Smooth muscle cell (in vitro differentiated cells): ENCODE data around the gene RABAC1. TPM values are rescaled to one million over a fixed set of nuclear protein-coding genes. Genes with fewer than 3 reads are reported as not detected.

ENCODE experiments used
- DNase-seq: peaks from one replicate; lab custom pipeline; 2025; ENCODE audit not compliant: unreplicated experiment; lab: John Stamatoyannopoulos, UW
- H2AFZ ChIP-seq: fragments of 200-600 bp; sonication (generic); 2 replicates; pipeline ENCODE4 v1.6.0; 2016; ENCODE audit warnings: antibody characterized with exemption, low read depth, mild to moderate bottlenecking
- H3F3A ChIP-seq: fragments of 200-600 bp; sonication (generic); 2 replicates; pipeline ENCODE4 v1.6.0; 2017; ENCODE audit warnings: antibody characterized with exemption, low read depth
- H3K27ac ChIP-seq: fragments of 200-600 bp; sonication (generic); 2 replicates; pipeline ENCODE4 v1.5.1; 2016; ENCODE audit warnings: low read depth, mild to moderate bottlenecking
- H3K27me3 ChIP-seq: fragments of 200-600 bp; sonication (generic); 2 replicates; pipeline ENCODE4 v1.6.1; 2016; ENCODE audit warnings: low read depth, mild to moderate bottlenecking
- H3K36me3 ChIP-seq: fragments of 200-600 bp; sonication (generic); 2 replicates; pipeline ENCODE4 v1.5.1; 2016; ENCODE audit warnings: low read depth
- H3K4me1 ChIP-seq: fragments of 200-600 bp; sonication (generic); 2 replicates; pipeline ENCODE4 v1.5.1; 2016; ENCODE audit warnings: low read depth
- H3K4me2 ChIP-seq: fragments of 200-600 bp; sonication (generic); 2 replicates; pipeline ENCODE4 v1.6.0; 2016; ENCODE audit warnings: mild to moderate bottlenecking
- H3K4me3 ChIP-seq: fragments of 200-600 bp; sonication (generic); 2 replicates; pipeline ENCODE4 v1.5.1; 2016; ENCODE audit warnings: mild to moderate bottlenecking
- H3K79me2 ChIP-seq: fragments of 200-600 bp; sonication (generic); 2 replicates; pipeline ENCODE4 v1.6.0; 2016; ENCODE audit warnings: low read depth, mild to moderate bottlenecking
- H3K9ac ChIP-seq: fragments of 200-600 bp; sonication (generic); 2 replicates; pipeline ENCODE4 v1.6.0; 2016; ENCODE audit warnings: low read depth
- H3K9me3 ChIP-seq: fragments of 200-600 bp; sonication (generic); replicated peaks from 2 replicates; pipeline ENCODE4 v1.5.1; 2016; ENCODE audit warnings: low read depth
- H4K20me1 ChIP-seq: fragments of 200-600 bp; sonication (generic); 2 replicates; pipeline ENCODE4 v1.6.0; 2016; ENCODE audit warnings: low read depth
- CTCF ChIP-seq: fragments of 200-600 bp; sonication (generic); IDR thresholded peaks from 2 replicates; pipeline ENCODE4 v1.5.1; 2017; ENCODE audit warnings: borderline replicate concordance, mild to moderate bottlenecking, antibody characterized with exemption; ENCODE audit not compliant: insufficient read depth, poor library complexity, severe bottlenecking
- WGBS: methylation state at CpG from one replicate; pipeline ENCODE4 v1.1.7; 2016; ENCODE audit warnings: low lambda C conversion rate; 5-methylcytosine and 5-hydroxymethylcytosine counted together
- polyA plus RNA-seq: library from polyadenylated mRNA; unstranded; fragments of >200 nt; fragmentation: Nextera tagmentation; extraction: Ambion mirVana; gene quantifications from 2 replicates; pipeline ENCODE4 v1.2.1, GENCODE V29; 2016
- total RNA-seq: library from RNA; depleted of rRNA; stranded (reverse); fragments of >200 nt; gene quantifications from 2 replicates; pipeline ENCODE4 v1.2.3, GENCODE V29; 2014

Gene RABAC1
- total and polyA plus RNA-seq, 2 experiments from 2014 or later = 304 to 581 TPM

- Histone ChIP-seq H3K27me3 (peaks cover 94% of the 10 kb centered on the region), H3F3A (no peaks in the 10 kb centered on the region), H3K9ac (no peak overlapping the region), H3K27ac (no peak overlapping the region), H4K20me1 (peaks cover 3% of the 10 kb centered on the region), H3K4me1 (no peaks in the 10 kb centered on the region), H3K36me3 (no peaks in the 10 kb centered on the region), H3K9me3 (no peaks in the 10 kb centered on the region), H3K4me3 (no peak overlapping the region), H3K4me2 (no peak overlapping the region), H2AFZ (no peak overlapping the region), H3K79me2 (no peaks in the 10 kb centered on the region)
- TF ChIP-seq CTCF = no peak
- DNase-seq = no peak
- 64% methylated on average over 7 of the region's 7 CpGs for WGBS
These were observed 33.7 kb downstream of the RABAC1 start for GRCh38 chr19:41925208-41926003.

DNA sequence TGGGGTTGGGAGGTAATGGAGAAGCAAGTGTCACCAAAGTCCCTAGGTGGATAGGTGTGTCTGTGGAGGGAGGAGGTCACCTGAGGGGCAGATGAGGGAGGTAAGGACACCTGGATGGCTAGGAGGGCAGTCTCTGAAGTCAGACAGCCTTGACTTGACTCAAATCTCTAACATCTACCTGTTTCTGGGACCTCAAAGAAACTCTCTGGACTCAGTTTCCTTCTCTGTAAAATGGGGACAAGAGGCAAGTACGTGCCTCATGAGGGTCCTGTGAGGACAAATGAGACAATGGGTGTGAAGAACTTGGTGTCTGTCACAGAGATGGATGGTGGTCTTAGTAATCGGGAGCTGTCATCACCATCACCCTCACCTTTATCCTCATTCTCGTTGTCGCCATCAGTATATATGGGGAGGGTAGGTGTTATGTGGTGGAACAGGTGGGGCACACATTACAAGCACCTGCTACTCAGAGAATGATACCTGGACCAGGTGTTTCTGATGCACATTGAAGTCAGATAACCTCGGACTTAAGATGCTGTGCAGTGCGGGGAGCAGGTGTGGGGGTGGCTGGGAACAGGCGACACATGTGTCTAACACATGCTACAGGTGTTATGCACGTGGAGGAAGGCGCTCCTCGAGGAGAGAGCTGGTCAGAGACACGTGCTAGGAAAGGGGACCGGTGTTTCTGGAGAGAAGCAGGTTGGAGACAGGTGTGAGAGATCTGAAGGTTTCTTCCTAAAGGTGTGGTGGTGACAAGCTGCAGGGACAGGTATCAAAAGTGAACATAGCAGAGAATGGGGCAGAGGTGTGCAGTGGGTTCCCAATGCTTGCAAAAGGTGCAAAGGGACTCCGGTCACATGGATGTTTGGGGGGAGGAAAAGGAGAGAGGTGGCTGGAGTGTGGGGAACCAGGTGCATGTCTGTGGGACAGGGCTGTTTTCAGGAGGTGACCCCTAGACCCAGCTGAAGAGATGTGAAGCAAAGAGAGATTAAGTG is 34.7 kb downstream of the RABAC1 start:
- WGBS = 59% methylated on average over 13 of the region's 13 CpGs

GRCh38 chr19:41923045-41923788 is 35.9 kb downstream of the RABAC1 start:
- Histone ChIP-seq H3F3A (no peaks in the 10 kb centered on the region), H3K27me3 (peaks cover 84% of the 10 kb centered on the region), H3K4me3 (no peak overlapping the region), H2AFZ (no peak overlapping the region), H3K27ac (no peak overlapping the region), H3K9ac (no peak overlapping the region), H4K20me1 (no peaks in the 10 kb centered on the region), H3K4me1 (no peaks in the 10 kb centered on the region), H3K36me3 (no peaks in the 10 kb centered on the region), H3K9me3 (no peaks in the 10 kb centered on the region), H3K4me2 (no peak overlapping the region), H3K79me2 (no peaks in the 10 kb centered on the region)
- 66% methylated on average over 4 of the region's 6 CpGs for WGBS
- TF ChIP-seq CTCF = no peak
- DNase-seq = no peak

More for the DNA sequence above, 34.7 kb downstream of the RABAC1 start:
- H4K20me1 ChIP-seq = no peaks in the 10 kb centered on the region
- peaks cover 88% of the 10 kb centered on the region for H3K27me3 ChIP-seq
- no peak for TF ChIP-seq CTCF
- H3K4me2 ChIP-seq = no peak overlapping the region
- no peaks in the 10 kb centered on the region for H3K79me2 ChIP-seq
- H3F3A ChIP-seq = no peaks in the 10 kb centered on the region
- no peaks in the 10 kb centered on the region for H3K9me3 ChIP-seq
- no peaks in the 10 kb centered on the region for H3K4me1 ChIP-seq
- no peak overlapping the region for H3K27ac ChIP-seq
- no peak overlapping the region for H2AFZ ChIP-seq
- H3K9ac ChIP-seq = no peak overlapping the region
- no peaks in the 10 kb centered on the region for H3K36me3 ChIP-seq
- no peak overlapping the region for H3K4me3 ChIP-seq
- no peak for DNase-seq
